Testis (tissue), 2 donors: ENCODE results near the gene LRRC17.

Source experiments
- CTCF ChIP-seq, 3 experiments: fragments of 450-650 bp in 2 of 3; fragments of 200-600 bp in 1 of 3; sonication (generic) in 1 of 3; IDR thresholded peaks; one replicate each; pipeline ENCODE4 v1.5.1; 2016 to 2019; ENCODE audit warnings: antibody characterized with exemption in 3 of 3, mild to moderate bottlenecking in 2 of 3, moderate library complexity in 1 of 3
- POLR2A ChIP-seq: fragments of 450-650 bp; IDR thresholded peaks from one replicate; pipeline ENCODE4 v1.6.1; 2017; ENCODE audit warnings: antibody characterized with exemption, mild to moderate bottlenecking, moderate library complexity

DNA sequence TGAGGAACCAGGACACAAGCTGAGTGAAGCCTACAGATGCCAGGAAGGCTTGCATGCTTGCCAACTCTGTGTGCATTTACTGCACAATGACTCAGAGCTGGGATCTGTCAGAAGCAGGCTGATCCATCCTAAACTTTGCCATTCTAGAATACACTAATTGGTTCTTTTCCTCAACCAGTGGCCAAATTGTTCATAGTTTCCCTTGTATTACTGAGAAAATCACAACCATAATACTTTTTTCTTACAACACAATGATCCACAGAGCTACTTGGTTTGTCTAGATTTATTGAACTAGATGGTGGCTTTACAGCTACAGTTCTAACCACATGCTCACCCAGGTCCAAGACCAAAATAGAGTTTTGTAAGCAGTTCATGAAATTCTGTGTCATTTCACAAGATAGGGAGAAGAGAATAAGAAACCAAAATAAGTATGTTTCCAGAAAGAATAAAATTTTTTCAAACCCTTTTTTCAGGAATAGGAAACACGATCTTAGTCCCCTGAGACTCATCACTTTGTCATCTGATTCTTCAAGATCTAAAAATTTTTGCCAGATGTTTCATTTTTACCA is 21.0 kb upstream of the LRRC17 start:
- TF ChIP-seq CTCF (IDR thresholded peaks at IDR 0.05) (no peak), POLR2A (no peak)
